Stimulated activated CD8-positive, alpha-beta memory T cell treated with anti-CD3 and anti-CD28 coated beads, Interleukin-15, amount 100 ng/mL, for 1 hour (primary cell): ENCODE measurements around the gene ATXN7.

ENCODE experiments used
- DNase-seq: peaks from one replicate; pipeline ENCODE4 v3.0.0-alpha.2; 2020; ENCODE audit warnings: low read depth

ATXN7 gene

GRCh38 chr3:63905731-63906620, 42.3 kb downstream of the ATXN7 start:
- no peak for DNase-seq

- no peak for DNase-seq
Observed at GRCh38 chr3:63908081-63908736, 44.5 kb downstream of the ATXN7 start.

GRCh38 chr3:63908776-63909175, 45.1 kb downstream of the ATXN7 start:
- DNase-seq: no peak

GRCh38 chr3:63909431-63909830, 45.8 kb downstream of the ATXN7 start:
- no peak for DNase-seq

GRCh38 chr3:63910001-63910400, 46.3 kb downstream of the ATXN7 start:
- DNase-seq: no peak

- DNase-seq: no peak
Observed at GRCh38 chr3:63910891-63911290, 47.2 kb downstream of the ATXN7 start.

GRCh38 chr3:63911509-63911872, 47.8 kb downstream of the ATXN7 start:
- DNase-seq: no peak

- peak; percentile 65 for DNase-seq
Observed at GRCh38 chr3:63911873-63912767, 48.5 kb downstream of the ATXN7 start, which contains the start of gene SCAANT1. SCAANT1 (minus strand) TSS chr3:63912383.

- DNase-seq: peak; percentile 27
Observed at GRCh38 chr3:63912768-63913588, 49.3 kb downstream of the ATXN7 start.

- DNase-seq: no peak
Observed at GRCh38 chr3:63914312-63914711, 50.6 kb downstream of the ATXN7 start.

GRCh38 chr3:63918321-63918720, 54.7 kb downstream of the ATXN7 start:
- no peak for DNase-seq

GRCh38 chr3:63920001-63920400, 56.3 kb downstream of the ATXN7 start:
- no peak for DNase-seq

- no peak for DNase-seq
Observed at GRCh38 chr3:63921741-63922482, 58.2 kb downstream of the ATXN7 start.

- no peak for DNase-seq
Observed at GRCh38 chr3:63922491-63923199, 59.0 kb downstream of the ATXN7 start.

- no peak for DNase-seq
Observed at GRCh38 chr3:63926309-63926708, 62.6 kb downstream of the ATXN7 start.

- DNase-seq: no peak
Observed at GRCh38 chr3:63927422-63928280, 64.0 kb downstream of the ATXN7 start.

GRCh38 chr3:63931290-63931689, 67.6 kb downstream of the ATXN7 start:
- DNase-seq: no peak

GRCh38 chr3:63932509-63933212, 69.0 kb downstream of the ATXN7 start:
- DNase-seq: no peak

GRCh38 chr3:63933459-63933858, 69.8 kb downstream of the ATXN7 start:
- no peak for DNase-seq
